Upper lobe of left lung (tissue), 6 donors: Measurements from ENCODE around the gene POLN. TPM values are rescaled to one million over a fixed set of nuclear protein-coding genes. Genes with fewer than 3 reads are reported as not detected.
A peak's percentile ranks its signal among the peaks of the same experiment; 100 is the strongest.

ENCODE experiments used
- ATAC-seq, 2 donors: fragments of 200-7000 bp; cut with Tn5 transposase; one replicate each; pipeline ENCODE4 v1.9.1; 2022; ENCODE audit warnings: mild to moderate bottlenecking in 2 of 2, moderate library complexity in 2 of 2; ENCODE audit not compliant: low FRiP score in 2 of 2
- DNase-seq, 2 donors: peaks; one replicate each; pipeline ENCODE4 v3.0.0-alpha.2; 2019 to 2020
- H3K27ac ChIP-seq, 4 donors: fragments of 200-600 bp; sonication (generic); one replicate each; pipeline ENCODE4 v1.5.1; 2016 to 2019
- H3K27me3 ChIP-seq, 4 donors: fragments of 200-600 bp; sonication (generic); one replicate each; pipeline ENCODE4 v1.5.1; 2017 to 2019
- H3K36me3 ChIP-seq, 4 donors: fragments of 200-600 bp; sonication (generic); one replicate each; pipeline ENCODE4 v1.5.1; 2016 to 2019
- H3K4me1 ChIP-seq, 4 donors: fragments of 200-600 bp; sonication (generic); one replicate each; pipeline ENCODE4 v1.5.1; 2018 to 2019
- H3K4me3 ChIP-seq, 4 donors: fragments of 200-600 bp; sonication (generic); one replicate each; pipeline ENCODE4 v1.5.1; 2017 to 2019; ENCODE audit warnings: mild to moderate bottlenecking in 2 of 4, moderate library complexity in 1 of 4
- H3K9me3 ChIP-seq, 4 donors: fragments of 200-600 bp; sonication (generic); one replicate each; pipeline ENCODE4 v1.5.1; 2018 to 2019
- CTCF ChIP-seq, 6 experiments: fragments of 450-650 bp in 4 of 6; fragments of 200-600 bp in 2 of 6; sonication (generic) in 2 of 6; IDR thresholded peaks; one replicate each; pipeline ENCODE4 v1.5.1; 2016 to 2019; ENCODE audit warnings: antibody characterized with exemption in 6 of 6
- EP300 ChIP-seq, 4 donors: sonication (generic); formaldehyde crosslinking; IDR thresholded peaks; one replicate each; pipeline ENCODE4 v1.5.1; 2017; ENCODE audit warnings: antibody characterized with exemption in 4 of 4, control low read depth in 2 of 4
- POLR2A ChIP-seq, 4 donors: fragments of 450-650 bp; IDR thresholded peaks; one replicate each; pipeline ENCODE4 v1.5.1; 2016 to 2017; ENCODE audit warnings: antibody characterized with exemption in 4 of 4, mild to moderate bottlenecking in 2 of 4
- POLR2AphosphoS5 ChIP-seq, 2 donors: sonication (generic); formaldehyde crosslinking; IDR thresholded peaks; one replicate each; pipeline ENCODE4 v1.5.1; 2017; ENCODE audit warnings: antibody characterized with exemption in 2 of 2
- WGBS, 2 donors: methylation state at CpG; one replicate each; pipeline ENCODE4 v1.1.5; 2017 to 2018; 5-methylcytosine and 5-hydroxymethylcytosine counted together
- total RNA-seq, 6 donors: library from RNA; depleted of rRNA in 4 of 6; stranded (reverse); fragments of >200 nt in 4 of 6; gene quantifications; one replicate each; pipeline versions ENCODE4 v1.1.0 to v1.2.1, GENCODE V29; 2016 to 2021
- donor health status: DM: no; HTN: no; CAD: no; lungs with moderate emphysema.
- donor health status: DM: no; HTN: yes; CAD: no; lungs with severe emphysema.

Gene POLN
- total RNA-seq, 6 donors from 2014 or later = 0.89 to 5.5 (median 2.6) TPM

GRCh38 chr4:2075987-2076907, 165.7 kb downstream of the POLN start:
- TF ChIP-seq POLR2AphosphoS5 (IDR thresholded peaks at IDR 0.05) = no peak
- H3K4me3 ChIP-seq = no peak overlapping the region
- H3K27ac ChIP-seq = no peak overlapping the region
- no peaks in the 10 kb centered on the region for H3K9me3 ChIP-seq
- no peaks in the 10 kb centered on the region for H3K36me3 ChIP-seq
- H3K27me3 ChIP-seq = no peaks in the 10 kb centered on the region
- DNase-seq = peak; percentile 17 to 81
- no peaks in the 10 kb centered on the region for H3K4me1 ChIP-seq
- ATAC-seq = no peak
- 87 to 94% methylated on average over 8 to 28 of the region's 31 CpGs for WGBS, 2 donors

GRCh38 chr4:2075171-2075986, 166.5 kb downstream of the POLN start:
- Histone ChIP-seq H3K36me3 (no peaks in the 10 kb centered on the region), H3K9me3 (no peaks in the 10 kb centered on the region), H3K4me1 (no peaks in the 10 kb centered on the region), H3K27ac (no peak overlapping the region), H3K4me3 (no peak overlapping the region), H3K27me3 (no peaks in the 10 kb centered on the region)
- whole genome bisulfite sequencing, 2 donors = 90 to 100% methylated on average over 1 to 12 of the region's 12 CpGs
- no peak for TF ChIP-seq CTCF (IDR thresholded peaks at IDR 0.05)
- TF ChIP-seq POLR2A (IDR thresholded peaks at IDR 0.05) = no peak
- TF ChIP-seq EP300 (IDR thresholded peaks at IDR 0.05) = no peak
- no peak for TF ChIP-seq POLR2AphosphoS5 (IDR thresholded peaks at IDR 0.05)
- ATAC-seq = no peak
- peak in 1 of 2 donors; percentile 35 for DNase-seq

- no peak overlapping the region for H3K27ac ChIP-seq
- WGBS, 2 donors = 69% methylated on average over 11 of the region's 11 CpGs; no CpG with 5 or more reads in 1 of the 2 donors
- TF ChIP-seq CTCF (IDR thresholded peaks at IDR 0.05) (no peak), POLR2A (IDR thresholded peaks at IDR 0.05) (no peak), EP300 (IDR thresholded peaks at IDR 0.05) (no peak), POLR2AphosphoS5 (IDR thresholded peaks at IDR 0.05) (no peak)
- H3K36me3 ChIP-seq = no peaks in the 10 kb centered on the region
- ATAC-seq (no peak), DNase-seq (peak in 1 of 2 donors; percentile 52)
- H3K9me3 ChIP-seq = no peaks in the 10 kb centered on the region
- no peak overlapping the region for H3K4me3 ChIP-seq
- no peaks in the 10 kb centered on the region for H3K4me1 ChIP-seq
- no peaks in the 10 kb centered on the region for H3K27me3 ChIP-seq
Observed at GRCh38 chr4:2074588-2074987, 167.3 kb downstream of the POLN start.

- no peaks in the 10 kb centered on the region for H3K4me1 ChIP-seq
- H3K27ac ChIP-seq = no peak overlapping the region
- WGBS, 2 donors = 77 to 81% methylated on average over 8 to 14 of the region's 20 CpGs
- no peak for TF ChIP-seq POLR2AphosphoS5 (IDR thresholded peaks at IDR 0.05)
- no peak for TF ChIP-seq CTCF (IDR thresholded peaks at IDR 0.05)
- no peak for TF ChIP-seq POLR2A (IDR thresholded peaks at IDR 0.05)
- TF ChIP-seq EP300 (IDR thresholded peaks at IDR 0.05) = no peak
- no peak overlapping the region for H3K4me3 ChIP-seq
- H3K9me3 ChIP-seq = no peaks in the 10 kb centered on the region
- H3K36me3 ChIP-seq = no peaks in the 10 kb centered on the region
- H3K27me3 ChIP-seq = no peaks in the 10 kb centered on the region
- peak in 1 of 2 donors; percentile 69 for DNase-seq
- no peak for ATAC-seq
Observed at GRCh38 chr4:2073808-2074481, 168.0 kb downstream of the POLN start.
